ENCODE data around the gene LHX4.

The LHX4 gene

DNA sequence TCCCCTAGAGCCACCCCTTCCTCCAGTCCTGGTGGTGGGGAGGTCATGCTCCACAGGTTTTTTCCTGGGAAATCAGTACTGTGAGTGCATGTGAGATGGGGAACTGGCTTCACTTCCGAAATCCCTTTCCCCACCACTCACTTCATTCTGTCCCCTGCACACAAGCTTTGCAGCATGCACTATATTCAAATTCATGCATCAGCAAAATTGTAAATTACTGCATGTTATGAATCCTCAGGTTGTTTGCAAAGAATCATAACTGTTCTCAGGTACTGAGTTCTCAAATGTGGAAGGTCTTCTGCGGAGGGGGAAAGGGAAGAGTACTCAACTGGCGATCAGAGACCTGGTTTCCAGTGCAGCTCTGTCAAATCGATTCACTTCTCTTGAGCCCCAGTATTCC lies 42.3 kb downstream of the LHX4 start:
- no peak for DNase-seq

DNA sequence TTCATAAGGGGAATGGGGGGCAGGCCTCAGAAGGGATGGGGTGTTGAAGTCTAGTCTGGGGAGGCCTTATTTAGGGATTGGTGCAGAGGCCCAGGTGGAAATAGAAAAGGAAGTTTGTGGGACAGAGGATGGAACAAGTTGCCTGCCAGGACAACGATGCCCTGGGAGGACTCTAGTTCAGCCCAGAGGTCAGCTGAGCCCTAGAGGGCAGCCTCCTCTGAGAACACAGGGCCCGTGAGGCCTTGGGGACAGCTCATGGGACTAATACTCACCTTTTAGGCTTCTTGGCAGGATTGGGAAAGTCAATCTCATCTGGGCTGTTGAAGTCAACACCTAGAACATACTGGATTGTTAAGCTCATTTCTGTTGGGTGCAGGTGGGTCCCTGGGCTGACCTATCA lies 43.0 kb downstream of the LHX4 start:
- no peak for DNase-seq

DNA sequence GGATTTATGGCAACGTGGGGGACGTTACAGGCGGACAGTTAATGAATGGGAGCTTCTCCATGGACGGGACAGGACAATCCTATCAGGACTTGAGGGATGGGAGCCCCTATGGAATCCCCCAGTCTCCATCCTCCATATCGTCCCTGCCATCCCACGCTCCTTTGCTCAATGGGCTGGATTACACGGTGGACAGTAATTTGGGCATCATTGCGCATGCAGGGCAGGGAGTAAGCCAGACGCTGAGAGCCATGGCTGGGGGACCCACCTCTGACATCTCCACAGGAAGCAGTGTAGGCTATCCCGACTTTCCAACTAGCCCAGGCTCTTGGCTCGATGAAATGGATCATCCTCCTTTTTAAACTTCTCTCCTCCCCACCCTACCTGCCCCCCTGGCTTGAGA lies 44.2 kb downstream of the LHX4 start:
- DNase-seq, result no peak

DNA sequence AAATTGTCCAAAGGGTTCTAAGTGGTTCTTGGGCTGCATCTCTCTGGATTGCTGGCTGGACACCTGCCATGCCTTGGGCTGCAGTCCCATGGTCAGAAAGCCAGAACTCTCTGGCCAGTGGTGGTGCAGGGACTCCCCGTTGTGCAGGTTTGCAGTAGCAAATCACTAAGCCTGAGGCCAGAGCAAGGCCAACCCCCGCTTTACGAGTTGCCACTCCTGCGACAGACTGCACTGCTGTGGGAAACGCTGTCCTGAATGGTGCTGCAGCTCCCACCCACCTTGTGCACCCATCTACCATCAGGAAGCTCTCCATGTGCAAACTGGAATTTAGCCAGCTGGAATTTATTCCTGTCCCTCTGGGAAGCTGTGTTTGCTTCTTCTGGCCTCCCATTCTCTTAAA lies 45.7 kb downstream of the LHX4 start:
- DNase-seq, result no peak

DNA sequence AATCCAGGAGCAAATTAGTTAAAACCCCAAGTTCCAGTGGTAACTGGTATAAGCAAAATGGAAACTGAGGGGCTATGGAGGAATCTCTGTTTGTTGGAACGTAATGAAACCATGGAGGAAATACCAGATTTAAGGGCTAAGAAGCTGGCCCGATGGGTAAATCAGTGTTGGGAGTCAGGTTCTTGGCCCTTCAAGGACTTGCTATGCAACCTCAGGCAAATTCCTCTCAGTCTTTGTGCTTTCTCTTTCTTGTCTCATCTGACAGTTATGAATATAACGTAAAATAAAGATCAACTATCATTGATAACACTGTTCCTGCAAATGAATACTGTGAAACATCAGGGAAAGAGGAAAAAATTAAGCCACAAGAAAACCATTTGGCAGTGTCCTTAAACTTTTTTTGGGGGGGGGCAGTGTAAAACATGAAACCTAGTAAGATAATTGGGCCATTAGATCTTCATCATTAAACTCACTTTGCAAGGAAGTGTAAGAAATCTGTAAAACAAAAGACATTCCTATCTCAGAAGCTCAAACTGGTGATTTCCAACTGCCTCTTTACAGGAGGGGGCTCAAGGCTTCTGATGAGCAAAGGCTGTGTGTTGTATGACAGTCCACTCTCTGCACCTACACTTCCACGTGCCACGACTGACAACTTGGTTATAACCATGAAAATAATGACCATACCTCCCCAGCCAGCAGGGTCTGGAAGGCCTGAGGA lies 47.6 kb downstream of the LHX4 start:
- no peak for DNase-seq

DNA sequence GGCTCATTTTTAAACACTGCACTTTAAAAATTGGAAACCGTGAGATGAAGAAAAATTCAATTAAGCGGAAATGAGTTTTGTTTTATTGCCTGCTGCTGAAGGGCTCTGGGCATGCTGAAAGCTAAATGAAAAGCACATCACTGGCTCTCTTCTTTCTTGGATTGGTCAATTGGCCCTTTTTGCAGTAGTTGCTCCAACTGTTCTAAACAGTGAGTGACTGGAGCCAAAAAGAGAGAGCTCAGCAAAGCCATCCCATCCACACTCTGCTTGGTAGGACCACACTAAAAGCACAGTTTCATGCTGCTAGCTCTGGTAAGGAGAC lies 48.1 kb downstream of the LHX4 start:
- DNase-seq, result peak in 1 of 4 experiments; percentile 14

DNA sequence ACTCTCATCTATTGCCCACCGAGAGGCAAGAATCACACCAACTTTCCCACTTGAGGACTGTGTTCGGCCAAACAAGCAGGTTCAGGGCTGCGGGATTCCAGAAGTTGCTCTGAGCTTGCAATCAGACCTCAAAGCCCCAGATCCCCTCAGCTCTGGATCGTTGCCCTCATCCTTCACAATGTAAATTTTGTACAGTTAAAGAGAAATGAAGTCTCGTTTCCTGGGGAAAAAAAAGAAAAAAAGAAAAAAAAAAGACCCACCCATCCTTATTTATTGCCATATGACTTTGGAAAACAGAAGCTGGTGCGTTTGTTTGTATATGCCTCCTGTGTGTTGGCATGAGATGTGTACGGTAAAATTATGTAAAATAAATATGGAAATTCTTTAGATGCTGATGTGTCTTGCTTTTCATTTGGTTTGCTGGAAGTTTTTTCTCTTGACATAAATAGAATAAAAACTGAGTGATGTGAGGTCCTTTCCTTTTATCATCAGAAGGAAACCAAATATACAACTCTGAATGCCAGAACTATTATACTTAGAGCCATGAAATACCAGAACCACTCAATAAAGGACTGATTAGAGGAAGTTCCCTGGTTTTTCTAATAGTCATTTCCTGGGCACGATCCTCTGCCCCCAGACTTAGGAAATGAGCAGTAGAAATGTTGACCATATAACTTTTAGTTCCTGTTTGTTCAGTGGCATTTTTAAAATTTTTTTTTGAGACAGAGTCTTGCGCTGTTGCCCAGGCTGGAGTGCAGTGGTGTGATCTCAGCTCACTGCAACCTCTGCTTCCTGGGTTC lies 48.7 kb downstream of the LHX4 start:
- peak; percentile 78 to 95 (median 86) for DNase-seq

DNA sequence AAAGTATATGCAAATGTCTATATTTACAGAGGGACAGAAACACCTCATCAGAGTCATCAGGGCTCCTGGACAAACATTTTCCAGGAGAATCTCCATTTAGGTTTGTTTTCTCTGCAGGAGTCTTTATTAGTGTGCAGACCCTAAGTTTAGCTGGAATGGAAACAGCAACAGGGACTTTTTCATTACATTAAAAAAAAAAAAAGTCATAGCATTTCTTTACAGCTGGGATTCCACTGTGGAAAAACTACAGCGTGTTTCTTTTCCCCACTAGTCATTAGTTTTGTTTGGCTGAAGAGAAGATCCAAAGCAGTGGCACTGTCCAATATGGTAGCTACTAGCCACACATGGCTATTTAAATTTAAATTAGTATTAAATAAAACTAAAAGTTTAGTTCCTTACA lies 49.6 kb downstream of the LHX4 start:
- DNase-seq, result no peak

DNA sequence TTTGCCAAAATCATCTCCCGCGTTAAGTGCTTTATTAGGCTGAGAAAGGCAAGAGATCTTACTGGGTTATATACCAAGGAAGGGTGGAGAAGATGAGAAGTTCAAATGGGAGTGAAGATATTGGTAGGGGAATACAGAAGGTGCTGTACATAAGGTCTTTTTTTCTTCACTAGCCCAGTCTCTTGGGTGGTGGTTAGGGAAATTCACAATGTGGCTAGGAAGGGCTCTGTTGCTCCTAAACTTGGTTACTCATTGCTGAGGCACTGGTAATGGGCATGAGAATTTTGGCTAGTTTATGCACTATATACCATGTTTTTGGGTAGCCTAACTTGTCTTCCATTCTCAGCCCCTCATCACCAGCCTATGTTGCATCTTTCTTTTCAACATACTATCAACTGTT lies 50.6 kb downstream of the LHX4 start:
- no peak for DNase-seq

DNA sequence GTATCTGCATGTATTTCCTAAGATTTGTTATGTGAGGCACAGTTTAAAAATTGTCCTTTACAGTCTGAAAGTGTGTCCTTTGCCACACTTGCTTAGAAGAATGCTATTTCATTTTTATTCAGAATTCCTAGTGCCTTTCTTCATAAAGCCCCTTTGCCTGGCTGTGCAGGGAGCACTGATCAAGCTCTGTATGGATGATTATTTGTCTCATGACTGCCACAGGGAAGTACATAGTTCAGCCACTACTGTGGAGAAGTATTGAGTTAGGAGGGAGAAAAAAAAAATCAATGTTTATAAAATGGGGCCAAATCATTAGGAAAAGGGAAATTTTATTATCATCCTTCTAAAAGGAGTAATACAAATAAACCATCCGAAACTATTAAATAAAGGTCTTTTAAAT lies 51.4 kb downstream of the LHX4 start:
- peak; percentile 39 to 65 (median 52) for DNase-seq

DNA sequence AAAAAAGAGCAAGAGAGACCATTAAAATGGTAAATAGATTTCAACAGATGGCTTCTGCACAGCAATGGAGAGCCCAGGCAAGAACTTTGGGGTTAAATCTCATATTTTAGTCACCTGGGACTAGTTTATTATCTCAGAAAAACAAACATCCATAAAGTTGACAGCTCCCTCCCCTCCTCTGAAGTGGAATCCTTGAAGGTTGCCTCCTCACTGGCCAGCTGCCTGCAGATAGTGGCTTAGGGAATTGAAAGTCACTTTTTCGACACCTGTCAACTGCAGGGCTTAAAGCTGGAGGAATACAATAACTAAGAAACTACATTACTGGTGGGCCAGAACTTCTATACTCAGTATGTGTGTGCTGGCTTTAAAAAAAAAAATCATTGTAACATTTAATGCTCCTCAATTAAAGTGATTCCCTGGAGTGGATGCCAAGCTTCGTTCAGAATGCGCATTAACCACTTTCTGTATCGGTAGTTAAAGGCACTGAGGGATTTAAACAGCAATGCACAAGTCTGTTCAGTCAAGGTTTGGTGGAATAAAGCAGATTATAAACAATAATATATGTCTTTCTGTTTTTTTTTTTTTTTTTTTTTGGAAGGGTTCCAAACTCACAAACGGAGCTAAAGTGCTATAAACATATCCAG lies 52.5 kb downstream of the LHX4 start:
- DNase-seq, result no peak

DNA sequence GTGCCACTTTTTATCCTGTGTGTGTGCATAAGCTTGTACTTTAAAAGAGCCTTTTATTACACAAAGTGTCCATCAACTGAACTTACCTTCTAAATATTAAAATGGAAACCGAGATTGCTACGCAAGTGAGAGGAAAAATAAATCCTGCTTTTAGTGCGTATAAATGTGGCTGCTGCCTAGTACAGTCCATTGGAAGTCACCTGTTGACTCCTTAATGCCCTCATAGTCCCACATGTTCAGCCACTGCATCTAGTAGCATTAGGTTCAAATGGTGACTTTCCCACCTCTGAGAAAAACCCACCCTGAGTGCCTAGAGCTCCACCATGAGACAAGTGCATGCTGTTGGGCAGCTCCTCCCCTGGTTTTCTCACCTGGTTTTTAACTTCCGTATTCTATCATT lies 53.0 kb downstream of the LHX4 start:
- DNase-seq, result no peak

DNA sequence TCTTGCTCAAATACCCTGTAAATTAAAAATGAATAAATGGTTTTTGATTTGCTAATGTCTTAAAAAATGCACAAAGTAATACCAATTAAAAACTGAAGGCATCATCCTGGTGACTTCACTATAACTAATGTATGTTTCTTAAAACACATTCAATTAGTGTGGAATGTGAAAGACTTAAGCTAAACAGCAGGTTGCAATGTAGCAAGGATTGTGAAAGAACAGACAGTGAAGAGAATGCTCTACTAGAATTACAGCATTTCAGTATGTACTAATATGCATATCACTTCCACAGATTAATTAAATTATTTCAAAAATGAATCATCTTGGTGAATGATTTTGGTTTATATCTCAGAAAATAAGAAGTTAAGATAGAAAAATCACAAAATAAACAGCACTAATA lies 56.4 kb downstream of the LHX4 start:
- no peak for DNase-seq

DNA sequence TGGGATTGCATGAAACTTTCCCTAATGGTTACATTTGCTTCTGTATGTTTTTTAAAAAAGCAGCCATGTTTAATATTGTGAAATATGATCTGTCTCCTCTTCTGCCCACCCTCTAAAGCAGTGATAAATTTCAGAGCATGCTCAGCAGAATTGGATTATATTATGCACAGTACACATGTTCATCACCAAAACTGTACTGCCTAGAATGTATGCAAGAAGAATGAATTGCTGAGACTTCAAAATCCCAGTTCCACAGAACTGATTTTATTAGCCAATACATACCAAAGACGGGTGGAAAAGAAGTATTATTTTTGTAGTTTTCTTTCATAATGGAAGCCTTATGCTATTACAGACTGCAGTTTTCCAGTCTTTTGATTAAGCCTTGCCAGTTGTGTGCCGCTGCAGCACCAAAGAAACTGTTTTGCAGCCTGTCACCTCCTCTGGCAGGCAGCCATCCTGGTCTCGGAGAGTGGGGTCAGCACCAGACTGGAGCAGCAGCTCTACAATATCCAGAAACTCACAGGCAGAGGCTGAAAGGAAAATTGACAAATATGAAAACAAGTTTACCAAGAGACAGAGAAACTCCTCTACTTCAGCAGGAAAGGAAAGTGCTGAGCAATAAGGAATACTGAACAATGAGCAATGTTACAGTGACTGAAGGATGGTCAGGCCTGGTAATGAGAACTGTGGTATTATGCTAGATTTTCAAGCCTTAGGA lies 58.1 kb downstream of the LHX4 start:
- peak; percentile 29 to 78 (median 50) for DNase-seq

DNA sequence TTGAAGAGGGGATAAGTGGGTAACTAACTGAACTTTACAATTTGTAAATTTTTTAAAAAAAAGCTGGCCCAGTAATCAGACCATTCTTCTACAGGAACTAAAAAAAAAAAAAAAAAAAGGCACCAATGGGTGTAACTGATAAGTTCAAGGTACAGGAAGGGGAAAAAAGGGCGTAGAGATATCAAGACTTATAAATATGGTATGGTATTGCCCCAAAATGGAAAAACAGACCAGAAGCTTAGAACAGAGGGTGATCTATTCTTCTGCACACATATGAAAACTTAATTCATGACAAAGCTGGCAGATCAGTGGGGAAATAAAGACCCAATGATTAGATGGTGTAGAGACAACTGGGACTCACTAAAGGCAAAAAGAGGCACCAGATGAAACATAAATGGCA lies 58.9 kb downstream of the LHX4 start:
- no peak for DNase-seq

DNA sequence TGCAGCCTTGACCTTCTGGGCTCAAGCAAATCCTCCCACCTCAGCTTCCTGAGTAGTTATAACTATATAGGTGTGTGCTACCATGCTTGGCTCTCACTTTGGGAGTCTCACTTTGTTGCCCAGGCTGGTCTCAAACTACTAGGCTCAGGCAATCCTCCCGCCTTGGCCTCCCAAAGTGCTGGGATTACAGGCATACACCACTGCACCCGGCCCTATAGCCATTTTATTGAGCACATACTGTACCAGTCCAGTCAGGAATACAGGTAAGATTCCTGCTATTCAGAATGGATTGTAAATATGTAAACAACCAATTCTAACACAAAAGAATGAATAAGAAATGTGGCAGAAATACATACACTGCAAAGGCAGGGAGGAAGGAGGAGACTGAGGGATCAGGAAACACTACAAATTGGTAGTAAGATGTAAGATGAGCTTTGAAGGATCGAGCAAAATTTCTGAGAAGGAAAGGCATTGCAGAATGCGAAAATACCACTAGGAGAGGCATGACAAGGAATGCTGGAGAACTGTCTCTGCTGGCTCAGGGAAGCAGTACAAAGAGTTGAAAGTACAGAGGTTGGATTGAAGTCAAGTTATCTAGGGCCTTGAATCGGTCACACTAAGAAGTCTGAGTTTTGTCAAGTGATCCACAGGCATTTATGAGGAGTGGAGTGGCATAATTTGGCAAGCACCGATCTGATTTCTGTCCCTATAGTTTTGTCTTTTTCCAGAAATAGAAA lies 60.4 kb downstream of the LHX4 start:
- no peak for DNase-seq

DNA sequence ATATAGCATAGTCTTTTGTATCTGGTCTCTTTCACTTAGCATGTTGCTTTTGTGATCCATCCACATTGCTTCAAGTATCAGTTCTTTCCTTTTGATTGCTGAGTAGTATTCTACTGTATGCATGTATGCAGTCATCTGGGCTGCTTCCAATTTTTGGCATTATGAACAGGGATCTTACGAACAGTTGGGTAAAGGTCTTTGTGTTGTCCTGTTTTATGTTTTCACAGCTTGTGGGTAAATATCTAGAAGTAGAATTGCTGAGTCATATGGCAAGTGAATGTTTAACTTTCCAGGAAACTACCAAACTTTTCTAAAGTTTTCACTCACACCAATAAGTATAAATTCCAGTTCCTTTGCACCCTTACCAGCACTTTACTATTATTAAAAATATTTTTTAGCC lies 60.9 kb downstream of the LHX4 start:
- DNase-seq, result peak in 1 of 4 experiments; percentile 23

DNA sequence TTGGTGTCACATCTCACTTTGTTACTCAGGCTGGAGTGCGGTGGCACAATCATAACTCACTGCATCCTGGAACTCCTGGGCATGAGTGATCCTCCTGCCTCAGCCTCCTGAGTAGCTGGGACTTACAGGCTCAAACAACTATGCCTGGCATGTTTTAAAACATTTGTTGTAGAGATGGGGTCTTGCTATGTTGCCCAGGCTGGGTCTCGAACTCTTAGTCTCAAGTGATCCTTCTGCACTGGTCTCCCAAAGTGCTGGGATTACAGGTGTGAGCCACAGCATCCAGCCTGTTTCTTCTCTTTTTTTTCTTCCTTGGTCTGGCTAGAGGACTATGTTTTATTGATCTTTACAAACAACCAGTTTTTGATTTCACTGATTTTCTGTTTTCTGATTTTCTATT lies 64.6 kb downstream of the LHX4 start:
- no peak for DNase-seq

DNA sequence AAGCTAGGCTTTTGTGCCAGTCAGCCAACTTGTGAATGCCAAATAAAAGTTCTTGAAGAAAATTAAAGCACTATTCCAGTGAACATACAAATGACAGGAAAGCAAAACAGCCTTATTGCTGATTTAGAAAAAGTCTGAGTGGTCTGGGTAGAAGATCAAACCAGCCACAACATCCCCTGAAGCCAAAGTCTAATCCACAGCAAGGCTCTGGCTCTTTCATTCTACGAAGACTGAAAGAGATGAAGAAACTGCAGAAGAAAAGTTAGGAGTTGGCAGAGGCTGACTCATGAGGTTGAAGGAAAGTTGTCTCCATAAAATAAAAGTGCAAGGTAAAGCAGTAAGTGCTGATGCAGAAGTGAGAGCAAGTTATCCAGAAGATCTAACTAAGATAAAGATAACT lies 65.9 kb downstream of the LHX4 start:
- DNase-seq, result no peak

DNA sequence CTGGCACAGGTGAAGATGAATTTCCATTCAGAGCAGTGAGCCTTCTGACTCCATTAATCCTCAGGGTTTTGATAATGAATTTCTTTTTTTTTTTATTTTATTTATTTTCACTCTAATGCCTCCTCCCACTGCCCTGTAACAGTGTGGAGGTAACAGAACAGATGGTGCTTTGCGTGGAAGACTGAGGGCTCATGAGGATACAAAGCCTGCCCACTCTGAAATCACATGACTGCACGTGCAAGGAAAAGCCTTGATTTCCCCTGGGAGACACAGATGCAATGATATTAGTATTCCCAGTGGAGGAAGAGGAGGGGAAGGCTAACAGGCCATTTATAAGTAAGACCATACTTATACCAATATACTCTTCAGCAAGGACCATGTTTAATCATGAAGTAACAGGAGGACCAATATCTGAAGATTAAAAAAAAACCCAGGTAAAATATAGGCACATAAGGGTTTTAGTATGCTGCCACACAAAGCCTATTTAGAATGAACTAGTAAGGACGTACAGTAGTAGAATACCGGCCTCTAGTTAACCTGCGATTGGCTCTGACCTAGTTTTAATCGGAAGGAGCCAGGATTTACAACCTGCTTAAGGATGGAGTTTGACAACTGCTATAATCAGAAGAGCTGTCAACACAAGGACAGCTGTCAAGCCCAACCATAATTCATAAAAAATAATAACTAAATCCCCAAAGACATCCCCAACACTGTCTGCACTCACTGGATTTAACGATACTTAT lies 69.6 kb downstream of the LHX4 start:
- DNase-seq, result no peak

DNA sequence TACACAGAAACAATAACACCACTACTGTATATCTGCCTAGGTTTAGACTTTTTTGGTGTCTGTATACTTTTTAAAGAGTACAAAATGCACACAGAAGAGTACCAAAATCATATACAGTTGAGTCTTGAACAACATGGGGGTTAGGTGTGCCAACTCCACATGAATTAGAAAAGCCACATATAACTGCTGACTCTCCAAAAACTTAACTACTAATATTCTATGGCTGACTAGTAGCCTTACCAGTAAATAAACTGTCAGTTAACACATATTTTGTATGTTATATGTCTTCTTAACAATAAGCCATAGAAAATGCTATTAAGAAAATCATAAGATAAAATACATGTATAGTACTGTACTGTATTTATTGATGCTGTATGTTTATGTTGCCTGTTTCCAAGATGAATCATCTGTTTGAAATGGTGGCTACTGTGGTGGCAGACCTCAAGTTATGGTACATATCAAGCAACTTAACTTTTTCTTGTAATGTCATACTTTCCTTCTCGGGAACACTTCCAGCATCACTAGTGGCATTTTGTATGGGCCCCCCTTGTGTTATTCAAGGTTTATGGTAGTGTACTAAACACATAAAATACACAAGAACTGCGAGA lies 71.2 kb downstream of the LHX4 start:
- no peak for DNase-seq
